Activated CD8-positive, alpha-beta T cell treated with anti-CD3 and anti-CD28 coated beads, Interleukin-2, amount 10 ng/mL, durations not matched to agents 7 days and 5 days (primary cell): Measurements from ENCODE around the gene WDR3. TPM values are rescaled to one million over a fixed set of nuclear protein-coding genes. Genes with fewer than 3 reads are reported as not detected.

Experiments used
- ATAC-seq: fragments of 150-1000 bp; cut with Tn5 transposase; one replicate; pipeline ENCODE4 v1.10.0; 2021; ENCODE audit warnings: moderate library complexity
- CTCF ChIA-PET: fragments of 350-600 bp; sonication (Branson Sonifier 250); formaldehyde crosslinking; loops from one replicate; lab custom pipeline; 2021; ENCODE audit warnings: antibody characterized with exemption; lab: Charles Lee
- POLR2A ChIA-PET: fragments of 350-600 bp; sonication (Branson Sonifier 250); formaldehyde crosslinking; loops from one replicate; lab custom pipeline; 2021; ENCODE audit warnings: antibody characterized with exemption; lab: Charles Lee
- DNase-seq: peaks from one replicate; pipeline ENCODE4 v3.0.0-alpha.2; 2020
- H3K27ac Mint-ChIP-seq: one replicate; pipeline ENCODE4 v1.8.0; 2021; ENCODE audit warnings: mild to moderate bottlenecking, mixed read lengths
- H3K27me3 Mint-ChIP-seq: one replicate; pipeline ENCODE4 v1.8.0; 2021; ENCODE audit warnings: low read depth, mixed read lengths
- H3K36me3 Mint-ChIP-seq: one replicate; pipeline ENCODE4 v1.8.0; 2021; ENCODE audit warnings: low read depth, mixed read lengths
- H3K4me1 Mint-ChIP-seq: one replicate; pipeline ENCODE4 v1.8.0; 2021; ENCODE audit warnings: low read depth, mixed read lengths
- H3K4me3 Mint-ChIP-seq: one replicate; pipeline ENCODE4 v1.8.0; 2021; ENCODE audit warnings: mild to moderate bottlenecking, mixed read lengths
- H3K9me3 Mint-ChIP-seq: one replicate; pipeline ENCODE4 v1.8.0; 2022; ENCODE audit warnings: mixed read lengths; ENCODE audit not compliant: insufficient read depth
- total RNA-seq, 2 experiments: library from RNA; stranded (reverse); gene quantifications; one replicate each; pipeline ENCODE4 v1.2.3, GENCODE V29; 2021

Gene WDR3
- total RNA-seq, 2 experiments from 2014 or later = 25.3 to 27.5 TPM

- Mint-ChIP-seq H3K36me3 (peaks cover 52% of the 10 kb centered on the region), H3K4me1 (no peaks in the 10 kb centered on the region), H3K9me3 (no peaks in the 10 kb centered on the region), H3K27me3 (no peaks in the 10 kb centered on the region), H3K27ac (no peak overlapping the region), H3K4me3 (no peak overlapping the region)
- POLR2A ChIA-PET = no interaction called here
- DNase-seq (no peak), ATAC-seq (no peak)
- CTCF ChIA-PET = interaction anchor here (1.4 kb wide), 1 partner anchor 56 kb away, joined by 5 read pairs; no protein-coding TSS in a partner anchor
Measured at GRCh38 chr1:117952386-117952785, 22.8 kb downstream of the WDR3 start.

- Mint-ChIP-seq H3K9me3 (no peaks in the 10 kb centered on the region), H3K4me1 (no peaks in the 10 kb centered on the region), H3K36me3 (peaks cover 34% of the 10 kb centered on the region), H3K27me3 (no peaks in the 10 kb centered on the region), H3K4me3 (no peak overlapping the region), H3K27ac (no peak overlapping the region)
- ATAC-seq (no peak), DNase-seq (no peak)
- ChIA-PET CTCF (no interaction called here), POLR2A (no interaction called here)
Measured at GRCh38 chr1:117959364-117959763, 29.8 kb downstream of the WDR3 start.

- H3K4me1 Mint-ChIP-seq = no peaks in the 10 kb centered on the region
- H3K27ac Mint-ChIP-seq = no peak overlapping the region
- H3K27me3 Mint-ChIP-seq = no peaks in the 10 kb centered on the region
- no peaks in the 10 kb centered on the region for H3K9me3 Mint-ChIP-seq
- POLR2A ChIA-PET = no interaction called here
- H3K36me3 Mint-ChIP-seq = peaks cover 7% of the 10 kb centered on the region
- no peak for DNase-seq
- CTCF ChIA-PET = no interaction called here
- H3K4me3 Mint-ChIP-seq = no peak overlapping the region
- ATAC-seq = no peak
Measured at GRCh38 chr1:117964290-117965038, 34.9 kb downstream of the WDR3 start.

- H3K9me3 Mint-ChIP-seq = no peaks in the 10 kb centered on the region
- H3K4me1 Mint-ChIP-seq = no peaks in the 10 kb centered on the region
- ATAC-seq = no peak
- DNase-seq = no peak
- H3K36me3 Mint-ChIP-seq = peaks cover 2% of the 10 kb centered on the region
- no peak overlapping the region for H3K27ac Mint-ChIP-seq
- ChIA-PET CTCF (no interaction called here), POLR2A (no interaction called here)
- no peaks in the 10 kb centered on the region for H3K27me3 Mint-ChIP-seq
- H3K4me3 Mint-ChIP-seq = no peak overlapping the region
Measured at GRCh38 chr1:117967477-117967876, 37.9 kb downstream of the WDR3 start.

- POLR2A ChIA-PET = no interaction called here
- ATAC-seq = no peak
- Mint-ChIP-seq H3K36me3 (peaks cover 2% of the 10 kb centered on the region), H3K27me3 (peaks cover 2% of the 10 kb centered on the region), H3K9me3 (no peaks in the 10 kb centered on the region), H3K4me3 (no peak overlapping the region), H3K27ac (no peak overlapping the region), H3K4me1 (no peaks in the 10 kb centered on the region)
- CTCF ChIA-PET = no interaction called here
- DNase-seq = no peak
Measured at GRCh38 chr1:117967881-117968280, 38.3 kb downstream of the WDR3 start.

- DNase-seq = no peak
Measured at GRCh38 chr1:117970252-117970651, 40.7 kb downstream of the WDR3 start.

GRCh38 chr1:117971777-117972176 lies 42.2 kb downstream of the WDR3 start:
- no peaks in the 10 kb centered on the region for H3K36me3 Mint-ChIP-seq
- H3K4me3 Mint-ChIP-seq = no peak overlapping the region
- H3K27ac Mint-ChIP-seq = no peak overlapping the region
- H3K27me3 Mint-ChIP-seq = peaks cover 6% of the 10 kb centered on the region
- CTCF ChIA-PET = no interaction called here
- POLR2A ChIA-PET = no interaction called here
- DNase-seq (no peak), ATAC-seq (no peak)
- H3K4me1 Mint-ChIP-seq = no peaks in the 10 kb centered on the region
- no peaks in the 10 kb centered on the region for H3K9me3 Mint-ChIP-seq

More at GRCh38 chr1:117970252-117970651, 40.7 kb downstream of the WDR3 start:
- POLR2A ChIA-PET = no interaction called here
- Mint-ChIP-seq H3K27me3 (peaks cover 6% of the 10 kb centered on the region), H3K4me3 (no peak overlapping the region), H3K27ac (no peak overlapping the region), H3K36me3 (peaks cover 2% of the 10 kb centered on the region), H3K4me1 (no peaks in the 10 kb centered on the region), H3K9me3 (no peaks in the 10 kb centered on the region)
- no peak for ATAC-seq
- CTCF ChIA-PET = interaction anchor here (1.0 kb wide), 1 partner anchor 457 kb away, joined by 4 read pairs; no protein-coding TSS in a partner anchor

- CTCF ChIA-PET = no interaction called here
- POLR2A ChIA-PET = no interaction called here
- Mint-ChIP-seq H3K36me3 (no peaks in the 10 kb centered on the region), H3K4me3 (no peak overlapping the region), H3K4me1 (no peaks in the 10 kb centered on the region), H3K9me3 (no peaks in the 10 kb centered on the region), H3K27ac (no peak overlapping the region), H3K27me3 (peaks cover 6% of the 10 kb centered on the region)
- no peak for ATAC-seq
- DNase-seq = no peak
Measured at GRCh38 chr1:117976381-117976780, 46.8 kb downstream of the WDR3 start.

GRCh38 chr1:117981455-117982192 lies 52.1 kb downstream of the WDR3 start:
- peaks cover 5% of the 10 kb centered on the region for H3K27me3 Mint-ChIP-seq
- H3K27ac Mint-ChIP-seq = no peak overlapping the region
- H3K4me1 Mint-ChIP-seq = no peaks in the 10 kb centered on the region
- no peaks in the 10 kb centered on the region for H3K36me3 Mint-ChIP-seq
- H3K4me3 Mint-ChIP-seq = no peak overlapping the region
- ChIA-PET CTCF (no interaction called here), POLR2A (no interaction called here)
- H3K9me3 Mint-ChIP-seq = no peaks in the 10 kb centered on the region
- no peak for ATAC-seq
- no peak for DNase-seq

- CTCF ChIA-PET = no interaction called here
- Mint-ChIP-seq H3K27ac (no peak overlapping the region), H3K27me3 (peaks cover 7% of the 10 kb centered on the region)
Measured at GRCh38 chr1:117985239-117985638, 55.7 kb downstream of the WDR3 start.

GRCh38 chr1:117985973-117986372 lies 56.4 kb downstream of the WDR3 start:
- Mint-ChIP-seq H3K9me3 (no peaks in the 10 kb centered on the region), H3K4me3 (no peak overlapping the region), H3K27ac (no peak overlapping the region), H3K27me3 (peaks cover 7% of the 10 kb centered on the region), H3K36me3 (no peaks in the 10 kb centered on the region), H3K4me1 (no peaks in the 10 kb centered on the region)
- CTCF ChIA-PET = no interaction called here
- POLR2A ChIA-PET = no interaction called here
- no peak for ATAC-seq
- no peak for DNase-seq

More at GRCh38 chr1:117985239-117985638, 55.7 kb downstream of the WDR3 start:
- Mint-ChIP-seq H3K36me3 (no peaks in the 10 kb centered on the region), H3K4me1 (no peaks in the 10 kb centered on the region), H3K9me3 (no peaks in the 10 kb centered on the region), H3K4me3 (no peak overlapping the region)
- DNase-seq (no peak), ATAC-seq (no peak)
- POLR2A ChIA-PET = no interaction called here

- H3K27ac Mint-ChIP-seq = no peak overlapping the region
- POLR2A ChIA-PET = no interaction called here
Measured at GRCh38 chr1:118004312-118004711, 74.8 kb downstream of the WDR3 start.

More at GRCh38 chr1:118004312-118004711, 74.8 kb downstream of the WDR3 start:
- ATAC-seq (no peak), DNase-seq (no peak)
- CTCF ChIA-PET = interaction anchor here (0.9 kb wide), 1 partner anchor 15 kb away, joined by 3 read pairs; no protein-coding TSS in a partner anchor
- Mint-ChIP-seq H3K27me3 (peaks cover 8% of the 10 kb centered on the region), H3K4me3 (no peak overlapping the region), H3K4me1 (no peaks in the 10 kb centered on the region), H3K36me3 (no peaks in the 10 kb centered on the region), H3K9me3 (no peaks in the 10 kb centered on the region)
